K562 (cell line): Measurements from ENCODE around the gene ATRAID. TPM values are rescaled to one million over a fixed set of nuclear protein-coding genes. Genes with fewer than 3 reads are reported as not detected.

Source experiments
- CTCFL ChIP-seq: IDR thresholded peaks from 2 replicates; pipeline ENCODE4 v1.6.1; 2011; ENCODE audit warnings: borderline replicate concordance, low read depth, mild to moderate bottlenecking, moderate library complexity, low read length; ENCODE audit not compliant: insufficient read depth, poor library complexity, severe bottlenecking
- DEAF1 ChIP-seq: fragments of 450-650 bp; formaldehyde crosslinking; IDR thresholded peaks from 2 replicates; pipeline ENCODE4 v1.4.0; 2020; ENCODE audit warnings: mild to moderate bottlenecking, moderate library complexity
- EP400 ChIP-seq: fragments of 450-650 bp; IDR thresholded peaks from 2 replicates; pipeline ENCODE4 v1.6.1; 2017; ENCODE audit warnings: antibody characterized with exemption, mild to moderate bottlenecking, moderate library complexity
- TBL1XR1 ChIP-seq, 2 experiments: IDR thresholded peaks; 2 replicates each; pipeline ENCODE4 v1.6.1; 2012; ENCODE audit warnings: improper control_type of control experiment in 2 of 2, low read length in 2 of 2, mild to moderate bottlenecking in 1 of 2
- ZBTB2 ChIP-seq: fragments of 450-650 bp; IDR thresholded peaks from 2 replicates; pipeline ENCODE4 v1.6.1; 2016; ENCODE audit warnings: antibody characterized with exemption
- ZNF165 ChIP-seq: fragments of 250-450 bp; sonication (Bioruptor Pico); IDR thresholded peaks from 2 replicates; pipeline ENCODE4 v1.4.0; 2020; ENCODE audit warnings: borderline replicate concordance
- ZNF511 ChIP-seq: sonication (generic); formaldehyde crosslinking; IDR thresholded peaks from 2 replicates; pipeline ENCODE4 v1.8.0; 2022; ENCODE audit warnings: mild to moderate bottlenecking, missing genetic modification reagents
- ZNF699 ChIP-seq: fragments of 250-450 bp; sonication (Bioruptor Pico); IDR thresholded peaks from 2 replicates; pipeline ENCODE4 v1.8.0; 2021; ENCODE audit warnings: mild to moderate bottlenecking, moderate library complexity; ENCODE audit not compliant: insufficient replicate concordance
- polyA plus RNA-seq, 8 experiments: library from polyadenylated mRNA; depleted of rRNA in 4 of 8; stranded (reverse) in 5 of 8; unstranded in 3 of 8; fragments of >200 nt; fragmentation: Nextera tagmentation in 2 of 8; fragmentation: Illumina TruSeq in 1 of 8; extraction: Ambion mirVana in 2 of 8; extraction: Trizol in 1 of 8; gene quantifications; 2 replicates each; pipeline versions ENCODE4 v1.2.1 to v1.2.3, GENCODE V29; 2011 to 2014; ENCODE audit warnings: inconsistent platforms in 1 of 8, missing spikeins in 1 of 8
- total RNA-seq, 7 experiments: library from RNA; depleted of rRNA in 6 of 7; stranded (reverse); fragments of >200 nt in 6 of 7; fragmentation: Illumina TruSeq in 2 of 7; extraction: Trizol in 2 of 7; gene quantifications; 2 replicates each; pipeline versions ENCODE4 v1.2.1 to v1.2.3, GENCODE V29; 2011 to 2021; ENCODE audit warnings: low replicate concordance in 1 of 7
- TF ChIP-seq, protein P1 (sequence below): sonication (generic); formaldehyde crosslinking; IDR thresholded peaks from 2 replicates; pipeline ENCODE4 v1.5.0; 2020; ENCODE audit warnings: missing genetic modification reagents

Gene ATRAID
- total and polyA plus RNA-seq, 9 of the 15 experiments (the other 6 are each of a cell fraction or from before 2014, with no cell fraction given): 70.2 to 187 (median 108) TPM

DNA sequence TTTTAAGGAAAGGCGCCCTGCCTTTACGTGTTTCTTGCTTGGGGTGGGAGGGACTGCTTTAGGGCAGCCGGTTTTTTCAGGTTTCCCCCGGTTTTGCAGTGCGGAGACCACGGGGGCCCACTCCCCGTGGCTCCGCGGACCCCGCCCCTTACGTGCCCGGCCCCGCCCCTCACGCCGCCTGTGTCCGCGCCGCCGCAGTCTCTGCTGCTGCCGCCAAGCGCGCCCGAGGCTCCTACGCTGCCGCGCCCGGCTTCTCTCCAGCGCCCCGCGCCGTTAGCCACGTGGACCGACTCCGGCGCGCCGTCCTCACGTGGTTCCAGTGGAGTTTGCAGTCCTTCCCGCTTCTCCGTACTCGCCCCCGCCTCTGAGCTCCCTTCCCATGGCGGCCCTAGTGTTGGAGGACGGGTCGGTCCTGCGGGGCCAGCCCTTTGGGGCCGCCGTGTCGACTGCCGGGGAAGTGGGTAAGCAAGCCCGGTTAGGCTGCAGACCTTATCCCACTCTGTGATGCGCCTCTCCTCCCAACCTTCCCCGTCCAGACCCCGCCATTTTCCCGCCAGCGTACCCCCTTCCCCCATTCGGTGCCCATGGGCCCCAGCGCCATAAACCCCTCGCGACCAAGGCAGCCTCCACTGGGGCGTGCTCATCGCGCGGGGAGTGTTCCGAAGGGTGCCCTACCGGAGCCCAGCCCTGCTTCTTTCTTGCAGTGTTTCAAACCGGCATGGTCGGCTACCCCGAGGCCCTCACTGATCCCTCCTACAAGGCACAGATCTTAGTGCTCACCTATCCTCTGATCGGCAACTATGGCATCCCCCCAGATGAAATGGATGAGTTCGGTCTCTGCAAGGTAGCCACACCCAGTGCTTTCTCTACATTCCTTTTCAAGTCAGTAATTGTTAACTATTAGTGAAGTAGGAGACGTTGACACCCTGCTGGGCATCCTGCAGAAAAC, 5.6 kb downstream of the ATRAID start, which contains the start of gene CAD (continued):
- TF ChIP-seq ZBTB2 (0 out of 2 replicates have a peak, but pooled peaks have one; percentile 42), DEAF1 (CRISPR knock-in tag) (no peak), EP400 (peak; percentile 99), ZNF699 (CRISPR knock-in tag) (no peak), ZNF165 (no peak), CTCFL (no peak), ZNF511 (CRISPR knock-in tag) (peak; percentile 80), TBL1XR1 (IDR thresholded peaks at IDR 0.05; ENCODE audit: low read length in 2 of 2) (peak in 1 of 2 experiments; percentile 11; a peak in 1 of 4 replicates)
- TF ChIP-seq, protein P1, sequence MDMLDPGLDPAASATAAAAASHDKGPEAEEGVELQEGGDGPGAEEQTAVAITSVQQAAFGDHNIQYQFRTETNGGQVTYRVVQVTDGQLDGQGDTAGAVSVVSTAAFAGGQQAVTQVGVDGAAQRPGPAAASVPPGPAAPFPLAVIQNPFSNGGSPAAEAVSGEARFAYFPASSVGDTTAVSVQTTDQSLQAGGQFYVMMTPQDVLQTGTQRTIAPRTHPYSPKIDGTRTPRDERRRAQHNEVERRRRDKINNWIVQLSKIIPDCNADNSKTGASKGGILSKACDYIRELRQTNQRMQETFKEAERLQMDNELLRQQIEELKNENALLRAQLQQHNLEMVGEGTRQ (CRISPR knock-in tag): peak; percentile 89
- TF ChIP-seq, all 486 proteins: peak for 133
